Omental fat pad (tissue), 4 donors: ENCODE measurements around the gene GALNT10. TPM values are rescaled to one million over a fixed set of nuclear protein-coding genes. Genes with fewer than 3 reads are reported as not detected.

Experiments
- ATAC-seq: fragments of 150-250 bp; one replicate; pipeline ENCODE4 v1.9.1; 2016; ENCODE audit warnings: mild to moderate bottlenecking, moderate library complexity; ENCODE audit not compliant: low FRiP score
- DNase-seq: peaks from one replicate; pipeline ENCODE4 v3.0.0-alpha.2; 2019; ENCODE audit warnings: low spot score
- total RNA-seq, 4 donors: library from RNA; depleted of rRNA; stranded (reverse); fragments of >200 nt; gene quantifications; one replicate each; pipeline ENCODE4 v1.1.0, GENCODE V29; 2016
- TF ChIP-seq, protein P1 (sequence below), 3 donors: fragments of 450-650 bp; IDR thresholded peaks; one replicate each; pipeline ENCODE4 v1.5.1; 2016 to 2017; ENCODE audit warnings: antibody characterized with exemption in 3 of 3, mild to moderate bottlenecking in 3 of 3, moderate library complexity in 2 of 3

GALNT10 gene
- total RNA-seq, 4 donors from 2014 or later = 21.3 to 49.7 (median 27.2) TPM

DNA sequence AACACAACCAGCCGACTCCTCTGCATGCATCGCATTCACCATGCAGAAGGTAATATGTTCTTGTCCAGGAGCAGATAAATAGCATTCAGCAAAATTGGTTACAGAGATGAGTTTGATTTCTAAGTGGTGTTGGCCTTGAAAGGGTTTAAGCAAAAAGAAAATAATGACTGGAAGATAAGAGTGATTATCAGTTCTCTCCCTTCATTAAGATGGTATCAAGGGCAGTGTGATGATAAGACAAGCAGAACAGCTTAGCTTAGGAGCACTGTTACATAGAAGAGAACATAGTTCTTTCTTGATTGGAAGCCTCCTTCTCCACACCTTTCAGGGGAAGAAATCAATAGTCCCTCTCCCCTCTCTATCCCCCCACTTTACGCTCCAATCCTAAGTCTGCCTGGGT lies 121.5 kb downstream of the GALNT10 start:
- ATAC-seq (no peak), DNase-seq (no peak)
- TF ChIP-seq, protein P1, sequence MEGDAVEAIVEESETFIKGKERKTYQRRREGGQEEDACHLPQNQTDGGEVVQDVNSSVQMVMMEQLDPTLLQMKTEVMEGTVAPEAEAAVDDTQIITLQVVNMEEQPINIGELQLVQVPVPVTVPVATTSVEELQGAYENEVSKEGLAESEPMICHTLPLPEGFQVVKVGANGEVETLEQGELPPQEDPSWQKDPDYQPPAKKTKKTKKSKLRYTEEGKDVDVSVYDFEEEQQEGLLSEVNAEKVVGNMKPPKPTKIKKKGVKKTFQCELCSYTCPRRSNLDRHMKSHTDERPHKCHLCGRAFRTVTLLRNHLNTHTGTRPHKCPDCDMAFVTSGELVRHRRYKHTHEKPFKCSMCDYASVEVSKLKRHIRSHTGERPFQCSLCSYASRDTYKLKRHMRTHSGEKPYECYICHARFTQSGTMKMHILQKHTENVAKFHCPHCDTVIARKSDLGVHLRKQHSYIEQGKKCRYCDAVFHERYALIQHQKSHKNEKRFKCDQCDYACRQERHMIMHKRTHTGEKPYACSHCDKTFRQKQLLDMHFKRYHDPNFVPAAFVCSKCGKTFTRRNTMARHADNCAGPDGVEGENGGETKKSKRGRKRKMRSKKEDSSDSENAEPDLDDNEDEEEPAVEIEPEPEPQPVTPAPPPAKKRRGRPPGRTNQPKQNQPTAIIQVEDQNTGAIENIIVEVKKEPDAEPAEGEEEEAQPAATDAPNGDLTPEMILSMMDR (IDR thresholded peaks at IDR 0.05) = no peak

DNA sequence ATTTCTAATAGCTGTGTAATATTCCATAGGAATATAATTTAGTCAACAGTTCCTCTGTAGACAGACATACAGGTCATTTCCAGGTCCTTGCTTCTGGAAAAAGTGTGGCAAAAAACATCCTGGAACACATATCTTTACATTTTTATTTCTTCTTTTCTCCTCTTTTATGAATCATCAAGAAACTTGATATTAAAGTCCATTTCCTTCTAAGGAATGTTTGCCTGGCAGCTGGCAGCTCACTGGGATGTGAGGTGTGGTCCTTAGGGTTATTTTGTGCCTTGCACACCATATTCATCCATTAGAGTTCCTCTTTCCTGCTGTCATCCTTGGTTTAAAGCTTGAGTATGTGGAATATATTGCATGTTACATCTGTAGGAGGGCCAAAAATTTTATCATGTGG lies 122.0 kb downstream of the GALNT10 start:
- no peak for ATAC-seq
- TF ChIP-seq, protein P1 (IDR thresholded peaks at IDR 0.05) = no peak
- no peak for DNase-seq

DNA sequence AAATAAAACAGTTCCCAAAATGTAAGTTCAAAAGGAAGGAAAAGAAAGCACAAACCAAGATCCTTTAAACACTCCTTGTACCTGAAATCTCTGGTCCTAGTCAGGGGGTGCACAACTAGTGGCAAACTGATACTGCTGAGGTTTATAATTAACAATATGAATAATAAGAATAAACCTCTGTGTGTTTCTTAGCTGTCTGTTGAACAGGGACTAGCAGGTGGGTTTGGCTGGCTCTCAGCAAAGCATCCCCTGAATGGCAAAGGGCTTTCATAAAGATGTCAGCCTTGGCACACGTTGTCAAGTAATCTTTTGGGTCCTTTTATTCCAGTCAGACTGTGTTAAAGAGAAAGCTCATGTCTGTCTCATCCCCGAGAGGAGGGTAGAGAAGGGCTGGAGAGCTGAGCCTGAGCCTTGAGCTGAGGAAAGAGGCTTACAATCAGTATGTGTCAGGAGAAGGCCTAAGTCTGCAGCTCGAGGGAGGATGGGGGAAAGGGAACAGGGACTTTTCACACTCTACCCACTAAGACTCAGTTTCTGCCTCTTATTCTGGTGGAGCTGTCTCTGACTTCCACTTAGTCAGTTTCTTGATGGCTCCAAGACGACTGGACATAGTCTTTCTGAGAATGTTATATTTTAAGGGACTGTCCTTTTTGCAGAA lies 123.0 kb downstream of the GALNT10 start:
- DNase-seq (no peak), ATAC-seq (no peak)
- TF ChIP-seq, protein P1 (IDR thresholded peaks at IDR 0.05) = no peak

DNA sequence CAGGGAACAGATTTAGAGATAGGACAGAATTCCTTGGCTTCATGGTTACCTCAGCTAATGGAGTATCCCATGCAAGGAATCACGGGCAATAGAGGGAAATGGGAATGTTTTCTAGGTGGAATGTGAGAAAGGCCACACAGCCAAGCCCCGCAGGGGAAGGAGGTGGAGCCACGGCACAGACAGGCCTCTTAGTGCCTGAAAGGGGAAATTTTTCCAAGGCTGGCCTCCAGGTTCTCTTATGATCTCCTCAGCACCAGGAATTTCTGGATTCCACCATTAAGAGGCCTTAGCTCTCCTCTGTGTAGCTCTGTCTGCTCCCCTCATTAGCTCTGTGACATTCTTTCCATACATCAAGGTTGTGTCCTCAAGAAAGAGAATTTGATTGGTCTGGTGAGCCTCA lies 124.7 kb downstream of the GALNT10 start:
- TF ChIP-seq, protein P1 (IDR thresholded peaks at IDR 0.05) = no peak
- ATAC-seq = no peak
- no peak for DNase-seq

DNA sequence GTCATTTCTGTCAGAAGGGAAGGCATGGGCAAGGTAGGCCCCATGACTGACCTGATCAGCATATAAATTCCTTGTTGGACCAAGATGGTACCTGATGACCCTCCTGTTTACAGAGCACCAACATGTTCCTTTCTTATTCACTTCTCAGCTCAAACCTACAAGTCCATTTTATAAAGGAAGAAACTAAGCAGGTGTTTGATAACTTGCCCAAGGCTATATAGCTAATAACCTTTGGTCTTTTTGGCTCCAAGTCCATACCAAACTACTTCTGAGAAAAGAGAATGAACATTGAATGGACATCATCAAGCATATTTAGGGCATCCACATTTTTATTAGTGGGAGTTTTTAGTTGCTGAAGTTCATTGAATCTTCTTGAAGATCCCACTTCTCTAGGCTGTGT lies 125.2 kb downstream of the GALNT10 start:
- ATAC-seq (no peak), DNase-seq (no peak)
- TF ChIP-seq, protein P1 (IDR thresholded peaks at IDR 0.05) = no peak

DNA sequence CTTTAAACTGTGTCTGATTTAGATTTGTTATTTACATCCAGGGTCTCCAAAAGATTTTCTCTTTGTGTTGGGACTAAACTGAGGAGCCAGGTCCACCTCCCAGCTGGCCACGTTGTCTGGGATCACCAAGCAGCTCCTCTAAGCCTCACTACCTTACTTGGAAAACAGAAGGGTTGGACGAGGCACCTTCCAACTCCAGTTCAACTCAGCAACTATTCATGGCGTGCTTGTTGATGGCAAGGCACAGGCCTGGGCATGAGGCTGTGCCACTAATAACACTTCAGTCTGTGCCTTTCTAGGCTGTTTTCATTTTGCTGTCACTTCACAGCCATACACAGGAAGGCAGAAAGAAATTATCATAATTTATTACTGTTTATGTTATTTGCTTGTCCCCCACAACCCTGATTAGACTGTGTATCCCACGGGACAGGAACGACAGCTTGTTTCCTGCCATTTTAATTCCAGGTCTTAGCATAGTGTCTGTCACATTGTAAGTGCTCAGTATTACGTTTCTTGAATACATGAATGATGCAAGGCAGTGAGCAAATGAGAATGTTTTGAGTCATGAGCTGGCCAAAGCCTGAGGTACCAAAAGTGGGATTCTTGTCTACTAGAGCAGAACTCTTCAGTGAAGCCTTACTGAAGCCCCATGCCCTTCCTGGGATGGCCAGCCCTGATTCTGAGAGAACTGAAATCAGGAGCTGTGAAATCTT lies 125.8 kb downstream of the GALNT10 start:
- TF ChIP-seq, protein P1 (IDR thresholded peaks at IDR 0.05) = no peak
- ATAC-seq (no peak), DNase-seq (no peak)

DNA sequence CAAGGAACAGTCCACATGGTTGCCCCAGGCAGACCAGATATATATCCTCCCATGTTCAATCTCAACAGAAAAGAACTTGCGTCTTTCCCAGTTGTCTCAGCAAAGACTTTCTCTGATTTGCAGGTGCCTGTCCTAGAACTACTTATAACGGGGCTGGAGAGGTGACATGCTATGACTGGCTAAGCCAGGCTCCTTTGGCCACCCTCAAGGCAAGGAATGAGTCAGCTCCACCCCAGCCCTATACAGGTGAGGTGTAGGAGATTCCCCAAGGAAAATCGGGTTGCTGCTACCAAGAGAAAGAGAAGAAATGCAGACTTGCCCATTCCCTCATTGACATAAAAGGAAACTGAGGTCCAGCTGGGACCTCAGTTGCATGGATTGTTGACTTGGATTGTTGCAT lies 127.4 kb downstream of the GALNT10 start:
- DNase-seq (no peak), ATAC-seq (no peak)
- TF ChIP-seq, protein P1 (IDR thresholded peaks at IDR 0.05) = no peak
